22Rv1 (cell line): ENCODE results near the gene APC.

Source experiments
- ZFX ChIP-seq: fragments of 450-650 bp; IDR thresholded peaks from 2 replicates; pipeline ENCODE4 v1.6.1; 2017; ENCODE audit warnings: antibody characterized with exemption, borderline replicate concordance
- TF ChIP-seq, protein P1 (sequence below): fragments of 450-650 bp; IDR thresholded peaks from 2 replicates; pipeline ENCODE4 v1.5.1; 2017; ENCODE audit warnings: mild to moderate bottlenecking

DNA sequence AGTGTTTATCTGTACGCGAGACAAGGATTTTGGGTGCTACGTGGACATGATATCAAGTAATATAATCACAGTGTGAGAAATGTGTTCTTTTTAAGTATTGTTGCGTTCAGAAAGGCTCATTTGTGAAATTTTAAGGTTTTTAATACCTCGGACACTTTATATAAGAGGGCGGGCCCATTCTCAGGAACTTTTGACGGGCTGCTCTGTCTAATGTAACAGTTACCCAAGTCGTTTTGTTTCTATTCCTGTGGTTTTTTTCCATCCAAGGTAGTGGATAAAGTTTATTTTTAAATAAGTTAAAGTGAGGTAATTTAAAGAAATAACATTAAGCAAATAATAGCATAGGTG, 123.9 kb downstream of the APC start:
- TF ChIP-seq, protein P1, sequence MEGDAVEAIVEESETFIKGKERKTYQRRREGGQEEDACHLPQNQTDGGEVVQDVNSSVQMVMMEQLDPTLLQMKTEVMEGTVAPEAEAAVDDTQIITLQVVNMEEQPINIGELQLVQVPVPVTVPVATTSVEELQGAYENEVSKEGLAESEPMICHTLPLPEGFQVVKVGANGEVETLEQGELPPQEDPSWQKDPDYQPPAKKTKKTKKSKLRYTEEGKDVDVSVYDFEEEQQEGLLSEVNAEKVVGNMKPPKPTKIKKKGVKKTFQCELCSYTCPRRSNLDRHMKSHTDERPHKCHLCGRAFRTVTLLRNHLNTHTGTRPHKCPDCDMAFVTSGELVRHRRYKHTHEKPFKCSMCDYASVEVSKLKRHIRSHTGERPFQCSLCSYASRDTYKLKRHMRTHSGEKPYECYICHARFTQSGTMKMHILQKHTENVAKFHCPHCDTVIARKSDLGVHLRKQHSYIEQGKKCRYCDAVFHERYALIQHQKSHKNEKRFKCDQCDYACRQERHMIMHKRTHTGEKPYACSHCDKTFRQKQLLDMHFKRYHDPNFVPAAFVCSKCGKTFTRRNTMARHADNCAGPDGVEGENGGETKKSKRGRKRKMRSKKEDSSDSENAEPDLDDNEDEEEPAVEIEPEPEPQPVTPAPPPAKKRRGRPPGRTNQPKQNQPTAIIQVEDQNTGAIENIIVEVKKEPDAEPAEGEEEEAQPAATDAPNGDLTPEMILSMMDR: no peak
- no peak for TF ChIP-seq ZFX
